Ramos (cell line): ENCODE measurements around the gene P2RY6.

Experiments
- in situ Hi-C: fragments of 300-500 bp; cut with MboI; formaldehyde crosslinking; loops from one replicate; pipeline ENCODE4 v1.14.3; 2022; ENCODE audit warnings: low sequenced_read_pairs; ENCODE audit not compliant: unreplicated experiment

P2RY6 gene

DNA sequence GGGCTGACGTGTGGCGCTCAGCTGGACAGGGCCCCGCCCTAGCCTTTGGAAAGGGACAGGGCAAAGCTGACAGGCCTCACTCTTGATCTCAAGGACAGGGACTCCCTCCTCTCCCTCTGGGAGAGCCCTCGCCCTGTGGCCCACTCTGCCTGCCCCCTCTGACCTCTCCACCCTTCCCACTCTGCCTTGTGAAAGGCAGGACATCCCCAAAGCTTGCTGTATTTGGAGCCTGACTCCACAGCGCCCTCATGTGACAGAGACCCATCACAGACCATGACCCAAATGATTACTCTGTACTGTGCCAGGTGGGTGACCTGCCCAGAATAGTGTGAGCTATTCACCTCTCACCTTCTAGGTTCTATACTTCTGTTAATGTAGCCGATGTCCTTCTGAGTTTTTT, 35.3 kb upstream of the P2RY6 start:
- in situ Hi-C loops: no loop called here

DNA sequence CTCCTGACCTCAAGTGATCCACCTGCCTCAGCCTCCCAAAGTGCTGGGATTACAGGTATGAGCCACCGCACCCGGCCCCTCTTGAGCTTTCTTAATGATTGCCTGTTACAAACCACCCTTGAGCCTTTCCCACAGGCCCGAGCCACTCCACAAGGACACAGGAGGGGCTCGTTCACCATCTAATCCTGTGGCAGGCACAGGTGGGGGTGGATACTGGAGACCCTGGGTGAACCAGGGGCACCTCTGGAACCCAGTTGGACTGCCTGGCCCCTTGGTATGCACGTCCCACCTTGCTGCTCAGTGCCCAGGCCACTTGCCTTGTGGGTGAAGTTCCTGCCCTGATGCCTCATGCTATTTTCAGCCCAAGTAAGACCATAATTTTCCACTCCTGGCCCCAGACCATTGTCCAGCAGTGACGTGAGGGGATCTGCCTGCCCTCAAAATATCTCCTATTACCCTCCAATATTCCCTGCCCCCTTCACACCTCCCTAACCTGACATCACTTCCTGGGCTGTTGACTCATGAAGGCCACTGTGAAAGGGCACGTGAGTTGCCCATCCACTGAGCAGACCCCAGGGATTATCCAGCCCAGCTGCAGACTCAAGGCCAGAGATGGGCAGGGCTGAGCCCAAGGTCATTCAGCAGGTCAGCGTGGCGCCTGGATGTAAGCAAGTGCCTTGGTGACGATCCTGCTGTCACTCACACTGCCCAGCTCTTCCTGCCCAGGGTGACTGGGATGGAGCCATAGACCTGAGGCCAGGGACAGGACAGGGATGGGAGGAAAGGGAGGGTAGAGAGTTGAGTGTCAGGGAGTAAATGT, 34.5 kb upstream of the P2RY6 start:
- in situ Hi-C loops: no loop called here

DNA sequence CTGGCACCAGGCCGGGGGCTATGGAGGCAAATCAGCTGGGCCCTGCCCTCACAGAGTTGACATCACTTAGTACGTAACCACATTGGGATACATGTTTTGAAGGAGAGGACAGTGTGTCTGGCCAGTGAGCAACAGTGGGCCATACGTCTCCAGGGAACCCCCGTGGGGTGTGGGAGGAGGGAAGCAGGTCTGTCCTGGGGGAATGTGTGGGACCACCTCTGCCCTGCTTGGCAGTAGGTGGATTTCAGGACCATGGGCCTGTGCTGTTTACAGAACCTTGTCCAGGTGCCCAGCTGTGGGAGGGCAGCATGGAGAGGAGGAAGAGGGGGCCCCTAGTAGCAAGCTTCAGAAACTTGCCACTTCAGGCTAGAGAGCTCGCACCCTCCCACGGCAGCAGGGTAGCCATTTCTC, 33.0 kb upstream of the P2RY6 start:
- in situ Hi-C loops: no loop called here

DNA sequence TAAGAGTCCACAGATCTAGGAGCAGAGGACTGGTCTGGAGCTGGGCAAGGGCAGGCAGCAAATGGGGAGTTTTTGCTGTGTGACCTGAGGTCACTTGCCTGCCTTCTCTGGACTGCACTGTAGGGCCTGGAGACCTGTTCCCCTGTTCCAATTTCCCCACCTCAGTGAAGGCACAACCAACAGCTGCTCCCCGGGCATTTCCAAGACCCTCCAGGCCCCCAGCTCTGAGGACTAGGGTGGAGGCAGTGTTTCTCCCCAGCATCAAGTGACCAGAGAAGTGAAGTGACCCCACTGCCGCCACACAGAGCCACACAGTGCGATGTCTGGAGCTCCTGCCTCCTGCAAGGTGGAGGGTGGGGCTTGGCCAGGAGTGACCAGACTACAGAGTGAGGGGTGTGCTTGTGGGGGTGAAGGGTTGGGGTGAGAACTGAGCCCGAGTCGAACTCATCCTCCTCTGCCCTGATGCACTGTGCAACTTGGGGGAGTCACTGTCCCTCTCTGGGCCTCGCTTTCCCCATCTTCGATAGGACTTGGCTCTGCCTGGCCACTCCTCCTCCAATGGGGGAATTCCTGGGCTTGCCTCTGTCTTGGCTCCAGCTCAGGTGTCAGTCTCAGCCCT, 32.5 kb upstream of the P2RY6 start:
- in situ Hi-C loops: no loop called here

GRCh38 chr11:73240190-73240781, 31.9 kb upstream of the P2RY6 start:
- in situ Hi-C loops: no loop called here

DNA sequence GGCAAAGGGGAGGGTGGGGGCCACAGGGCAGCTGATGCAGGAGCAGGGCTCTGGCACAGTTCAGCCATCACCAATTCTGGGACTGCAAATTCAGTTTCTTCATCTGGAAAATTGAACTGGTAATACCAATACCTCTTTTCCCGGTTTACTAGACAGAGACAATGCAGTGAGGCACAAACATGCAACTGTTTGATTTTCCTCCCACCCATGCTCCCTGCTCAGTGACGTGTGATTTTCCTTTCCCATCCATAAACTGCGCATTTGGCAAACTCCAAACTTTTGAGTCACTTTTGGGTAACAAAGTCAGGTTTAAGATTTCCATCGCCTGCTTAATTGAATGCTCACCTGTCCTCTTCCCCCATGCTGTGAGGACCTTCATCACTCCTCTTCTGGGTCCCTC, 30.8 kb upstream of the P2RY6 start:
- in situ Hi-C loops: no loop called here

GRCh38 chr11:73242251-73243092, 29.7 kb upstream of the P2RY6 start:
- in situ Hi-C loops: no loop called here

GRCh38 chr11:73243093-73243485, 29.0 kb upstream of the P2RY6 start:
- in situ Hi-C loops: no loop called here

DNA sequence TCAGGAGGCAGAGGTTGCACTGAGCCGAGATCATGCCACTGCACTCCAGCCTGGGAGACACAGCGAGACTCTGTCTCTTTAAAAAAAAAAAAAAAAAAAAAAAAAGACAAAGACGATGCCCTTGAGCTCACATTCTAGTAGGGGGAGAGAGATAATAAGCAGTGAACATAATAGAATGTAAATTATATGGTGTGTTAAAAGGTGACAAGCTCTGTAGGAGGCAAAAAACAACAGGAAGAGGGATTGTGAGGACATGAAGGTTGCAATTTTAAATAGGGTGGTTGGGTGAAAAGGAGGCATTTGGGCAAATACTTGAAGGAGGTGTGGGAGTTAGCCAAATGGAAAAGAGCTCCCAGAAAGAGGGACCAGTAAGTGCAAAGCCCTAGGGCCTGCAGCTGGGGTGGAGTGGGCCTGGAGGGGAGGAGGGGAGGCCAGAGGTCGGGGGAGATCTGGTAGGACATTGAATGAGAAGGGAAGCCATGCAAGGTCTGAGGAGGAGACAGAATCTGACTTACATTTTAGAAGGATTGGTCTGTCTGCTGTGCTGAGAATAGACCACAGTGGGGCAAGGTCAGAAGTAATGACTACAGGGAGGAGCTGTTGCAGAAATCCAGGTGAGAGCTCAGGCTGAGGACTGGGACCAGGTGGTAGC, 27.4 kb upstream of the P2RY6 start:
- in situ Hi-C loops: no loop called here

- in situ Hi-C loops: no loop called here
These were observed 26.7 kb upstream of the P2RY6 start for GRCh38 chr11:73245461-73245860.

GRCh38 chr11:73246303-73246702, 25.8 kb upstream of the P2RY6 start:
- in situ Hi-C loops: no loop called here

- in situ Hi-C loops: no loop called here
These were observed 23.5 kb upstream of the P2RY6 start for GRCh38 chr11:73248526-73249185.

GRCh38 chr11:73249304-73249703, 22.8 kb upstream of the P2RY6 start:
- in situ Hi-C loops: no loop called here

- in situ Hi-C loops: no loop called here
These were observed 22.0 kb upstream of the P2RY6 start for GRCh38 chr11:73249853-73250783.

- in situ Hi-C loops: no loop called here
These were observed 19.5 kb upstream of the P2RY6 start for GRCh38 chr11:73252577-73253191.

GRCh38 chr11:73257342-73258103, 14.6 kb upstream of the P2RY6 start:
- in situ Hi-C loops: no loop called here
